HFF-Myc (cell line): Measurements from ENCODE around the gene CEP85.

Experiments
- DNase-seq: peaks from one replicate; pipeline ENCODE4 v3.0.0-alpha.2; 2011; ENCODE audit warnings: low read depth; ENCODE audit errors: extremely low read depth
- H3K4me3 ChIP-seq: replicated peaks from 2 replicates; pipeline ENCODE4 v1.5.1; 2011; ENCODE audit warnings: low read depth, mild to moderate bottlenecking, control low read depth, low read length
- TF ChIP-seq, protein P1 (sequence below): IDR thresholded peaks from 2 replicates; pipeline ENCODE4 v1.5.1; 2012; ENCODE audit warnings: mild to moderate bottlenecking, low read depth, low read length, control low read depth; ENCODE audit errors: missing control alignments

CEP85 gene

DNA sequence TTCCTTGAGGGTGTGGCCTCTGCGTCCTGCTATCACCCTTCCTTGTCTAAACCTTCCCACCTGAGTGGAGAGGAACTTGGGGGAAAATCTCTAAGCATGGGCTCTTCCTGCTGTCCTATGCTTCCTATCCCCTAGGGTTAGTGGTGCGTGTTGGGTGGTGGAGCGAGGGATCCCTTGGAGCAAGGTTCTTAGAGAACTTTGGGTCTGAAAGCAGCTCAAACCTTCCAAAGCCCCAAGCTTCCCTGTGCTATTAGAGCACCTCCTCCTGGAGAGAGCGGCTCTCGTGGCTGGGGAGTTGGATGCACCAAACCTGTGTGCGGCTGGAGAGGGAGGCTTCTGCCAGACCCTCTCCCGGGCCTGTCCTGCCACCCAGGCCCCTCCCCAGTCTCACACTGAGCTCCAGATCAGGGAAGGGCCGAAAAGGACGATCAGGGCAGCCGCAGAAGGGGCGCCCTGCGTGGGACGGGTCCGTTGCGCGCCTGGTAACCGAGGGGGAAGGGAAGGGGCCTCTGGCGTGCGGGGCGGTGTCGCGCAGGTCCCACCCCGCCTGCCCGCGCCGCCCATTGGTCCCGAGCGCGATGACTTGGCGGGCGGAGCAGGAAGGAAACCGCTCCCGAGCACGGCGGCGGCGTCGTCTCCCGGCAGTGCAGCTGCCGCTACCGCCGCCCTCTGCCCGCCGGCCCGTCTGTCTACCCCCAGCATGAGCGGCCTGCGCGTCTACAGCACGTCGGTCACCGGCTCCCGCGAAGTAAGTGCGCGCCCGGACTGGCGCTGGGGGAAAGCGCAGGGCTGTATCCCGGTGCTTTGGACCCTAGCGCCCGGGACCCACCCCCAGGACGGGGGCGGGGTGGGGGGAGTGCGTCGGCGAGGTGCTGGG, 45.7 kb downstream of the CEP85 start, which contains the start of gene SH3BGRL3:
Gene SH3BGRL3, plus strand, starts transcription at position 631 of the 877 bp plus-strand sequence. Its CDS starts 70 bp downstream, at position 701.
- peak within 1 kb of the TSS; percentile 69 for H3K4me3 ChIP-seq
- TF ChIP-seq, protein P1, sequence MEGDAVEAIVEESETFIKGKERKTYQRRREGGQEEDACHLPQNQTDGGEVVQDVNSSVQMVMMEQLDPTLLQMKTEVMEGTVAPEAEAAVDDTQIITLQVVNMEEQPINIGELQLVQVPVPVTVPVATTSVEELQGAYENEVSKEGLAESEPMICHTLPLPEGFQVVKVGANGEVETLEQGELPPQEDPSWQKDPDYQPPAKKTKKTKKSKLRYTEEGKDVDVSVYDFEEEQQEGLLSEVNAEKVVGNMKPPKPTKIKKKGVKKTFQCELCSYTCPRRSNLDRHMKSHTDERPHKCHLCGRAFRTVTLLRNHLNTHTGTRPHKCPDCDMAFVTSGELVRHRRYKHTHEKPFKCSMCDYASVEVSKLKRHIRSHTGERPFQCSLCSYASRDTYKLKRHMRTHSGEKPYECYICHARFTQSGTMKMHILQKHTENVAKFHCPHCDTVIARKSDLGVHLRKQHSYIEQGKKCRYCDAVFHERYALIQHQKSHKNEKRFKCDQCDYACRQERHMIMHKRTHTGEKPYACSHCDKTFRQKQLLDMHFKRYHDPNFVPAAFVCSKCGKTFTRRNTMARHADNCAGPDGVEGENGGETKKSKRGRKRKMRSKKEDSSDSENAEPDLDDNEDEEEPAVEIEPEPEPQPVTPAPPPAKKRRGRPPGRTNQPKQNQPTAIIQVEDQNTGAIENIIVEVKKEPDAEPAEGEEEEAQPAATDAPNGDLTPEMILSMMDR, result peak; percentile 62
- DNase-seq, result no peak

DNA sequence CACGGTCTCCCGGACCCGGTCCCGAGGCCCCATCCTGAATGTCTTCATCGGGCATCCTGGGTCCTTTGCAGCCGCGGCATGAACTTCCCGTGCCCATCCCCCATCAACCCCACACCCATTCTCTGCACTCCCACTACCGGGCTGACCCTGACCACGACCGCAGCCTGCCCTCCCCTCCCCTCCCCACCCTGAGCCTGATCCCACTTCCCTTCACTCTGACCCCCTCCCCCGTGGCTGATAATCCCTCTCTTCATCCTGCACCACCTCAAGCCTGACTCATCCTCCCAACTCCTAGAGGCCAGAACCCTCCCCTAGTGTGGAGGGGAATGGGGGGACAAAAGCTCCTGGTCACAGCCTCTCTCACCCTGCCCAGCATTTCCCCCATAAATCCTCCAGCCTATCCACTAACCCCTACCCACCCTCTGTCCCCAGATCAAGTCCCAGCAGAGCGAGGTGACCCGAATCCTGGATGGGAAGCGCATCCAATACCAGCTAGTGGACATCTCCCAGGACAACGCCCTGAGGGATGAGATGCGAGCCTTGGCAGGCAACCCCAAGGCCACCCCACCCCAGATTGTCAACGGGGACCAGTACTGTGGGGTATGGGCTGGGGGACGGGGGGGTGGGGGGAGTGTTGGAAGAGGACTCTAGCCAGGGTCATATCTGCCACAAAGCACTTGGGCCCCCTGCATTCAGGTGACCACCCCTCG, 46.5 kb downstream of the CEP85 start:
- DNase-seq, result no peak
- TF ChIP-seq, protein P1, result no peak
- peak overlapping the region; percentile 69 for H3K4me3 ChIP-seq

DNA sequence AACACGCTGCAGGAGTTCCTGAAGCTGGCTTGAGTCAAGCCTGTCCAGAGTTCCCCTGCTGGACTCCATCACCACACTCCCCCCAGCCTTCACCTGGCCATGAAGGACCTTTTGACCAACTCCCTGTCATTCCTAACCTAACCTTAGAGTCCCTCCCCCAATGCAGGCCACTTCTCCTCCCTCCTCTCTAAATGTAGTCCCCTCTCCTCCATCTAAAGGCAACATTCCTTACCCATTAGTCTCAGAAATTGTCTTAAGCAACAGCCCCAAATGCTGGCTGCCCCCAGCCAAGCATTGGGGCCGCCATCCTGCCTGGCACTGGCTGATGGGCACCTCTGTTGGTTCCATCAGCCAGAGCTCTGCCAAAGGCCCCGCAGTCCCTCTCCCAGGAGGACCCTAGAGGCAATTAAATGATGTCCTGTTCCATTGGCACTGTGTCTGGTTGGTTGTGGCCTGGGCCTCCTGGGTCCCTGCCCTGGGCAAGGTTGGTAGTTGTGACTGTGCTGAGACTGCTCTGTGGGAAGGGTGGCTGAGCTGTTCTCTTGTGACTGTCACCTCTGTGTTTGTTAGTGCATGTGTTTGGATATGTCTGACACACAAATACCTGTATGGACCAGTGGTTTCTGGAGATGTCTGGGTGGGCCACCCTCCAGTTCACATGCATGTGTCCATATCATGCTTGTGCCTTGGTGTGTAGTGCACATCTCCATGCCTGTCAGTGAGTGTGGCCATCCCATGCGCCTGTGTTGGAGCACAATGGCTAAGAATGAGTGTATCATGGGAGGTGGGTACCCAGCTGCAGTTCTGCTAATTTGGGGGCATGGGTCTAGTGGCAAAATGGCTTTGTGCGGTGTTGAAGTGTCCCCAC, 47.3 kb downstream of the CEP85 start:
- TF ChIP-seq, protein P1, result no peak
- DNase-seq, result no peak
- peak overlapping the region; percentile 69 for H3K4me3 ChIP-seq

DNA sequence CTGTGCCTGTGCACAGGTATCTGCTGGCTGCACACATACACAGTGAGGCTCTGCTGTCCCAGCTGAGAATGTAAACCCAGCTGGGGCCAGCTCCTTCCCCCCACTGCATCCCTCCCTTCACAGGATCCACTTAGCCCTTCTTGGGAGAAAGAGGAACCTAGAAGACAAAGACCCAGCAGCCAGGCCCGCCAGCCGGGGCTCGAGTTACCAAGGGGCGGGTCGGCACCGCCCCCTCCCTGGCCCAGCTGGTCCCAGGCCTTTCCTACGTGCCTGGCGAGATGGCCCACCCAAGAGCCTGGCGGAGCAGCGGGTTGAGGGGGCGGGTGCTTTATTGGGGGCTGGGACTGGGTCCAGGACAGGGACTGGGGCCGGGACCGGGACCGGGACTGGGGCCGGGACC, 48.0 kb downstream of the CEP85 start:
- no peak for DNase-seq
- TF ChIP-seq, protein P1, result no peak
- peak overlapping the region; percentile 69 for H3K4me3 ChIP-seq

DNA sequence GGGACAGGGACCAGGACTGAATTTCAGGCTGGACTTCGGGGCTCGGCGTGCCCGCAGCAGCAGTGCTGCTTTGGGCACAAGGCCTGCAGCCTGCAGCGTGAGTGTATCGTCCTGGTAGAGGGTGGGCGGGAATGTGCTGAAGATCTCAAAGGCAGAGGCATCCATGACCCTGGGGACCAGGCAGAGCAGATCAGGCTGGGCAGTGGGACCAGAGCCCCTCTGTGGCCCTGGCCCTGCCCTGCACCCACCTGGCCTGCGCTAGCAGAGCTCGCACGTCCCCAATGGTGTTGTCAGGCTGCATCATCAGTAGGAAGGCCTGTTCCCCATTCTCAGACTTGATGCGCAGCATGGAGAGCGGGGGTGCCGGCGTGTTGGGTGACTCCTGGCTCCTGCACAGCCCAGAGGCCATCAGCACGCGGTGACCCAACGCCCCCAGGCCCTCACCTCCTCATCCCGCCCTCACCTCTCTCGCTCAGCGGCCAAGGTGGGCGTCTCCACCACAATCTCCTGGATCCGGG, 48.5 kb downstream of the CEP85 start:
- no peak for DNase-seq
- H3K4me3 ChIP-seq, result no peak overlapping the region; the same call in 1 of the 2 replicates
- TF ChIP-seq, protein P1, result no peak

DNA sequence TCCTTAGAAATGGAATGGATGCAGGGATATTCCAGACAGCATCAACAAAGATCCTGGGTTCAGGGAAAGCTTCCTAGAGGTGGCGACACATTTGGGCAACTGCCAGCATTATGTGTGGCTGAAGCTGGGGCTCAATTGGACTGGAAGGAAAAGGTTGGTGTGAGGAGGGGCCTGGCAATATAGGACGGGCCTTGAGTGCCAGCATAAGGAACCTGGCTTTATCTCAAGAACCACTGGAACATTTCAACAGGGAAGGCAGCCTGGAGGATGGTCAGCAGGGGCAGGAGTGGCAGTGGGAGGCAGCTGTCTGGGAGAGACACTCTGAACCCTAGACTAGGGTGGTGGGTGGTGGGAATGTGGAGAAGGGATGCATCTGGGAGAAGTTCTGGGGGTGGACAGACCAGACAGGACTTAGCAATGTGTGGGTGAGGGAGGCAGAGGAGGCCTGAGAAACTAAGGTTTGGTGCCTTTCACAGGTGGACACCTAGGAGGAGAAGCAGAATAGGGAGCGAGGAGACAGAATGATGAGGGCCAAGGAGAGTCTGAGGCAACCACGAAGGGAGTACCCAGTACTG, 49.4 kb downstream of the CEP85 start:
- TF ChIP-seq, protein P1, result no peak
- H3K4me3 ChIP-seq, result no peak overlapping the region
- DNase-seq, result no peak
